CD4-positive, alpha-beta memory T cell (primary cell): ENCODE data around the gene DOCK9. TPM values are rescaled to one million over a fixed set of nuclear protein-coding genes. Genes with fewer than 3 reads are reported as not detected.
A peak's percentile ranks its signal among the peaks of the same experiment; 100 is the strongest.

Source experiments
- CTCF ChIA-PET: fragments of 350-600 bp; sonication (Branson Sonifier 250); formaldehyde crosslinking; loops from one replicate; lab custom pipeline; 2021; ENCODE audit warnings: inconsistent platforms; ENCODE audit not compliant: partially characterized antibody; lab: Charles Lee
- POLR2A ChIA-PET: fragments of 350-600 bp; sonication (Branson Sonifier 250); formaldehyde crosslinking; loops from one replicate; lab custom pipeline; 2021; ENCODE audit not compliant: partially characterized antibody; lab: Charles Lee
- DNase-seq, 5 donors: peaks; one replicate each; pipeline versions ENCODE4 v3.0.0 to v3.0.0-alpha.2; 2020 to 2022; ENCODE audit warnings: mixed read lengths in 1 of 5
- H3K27ac ChIP-seq: one replicate; pipeline ENCODE4 v1.7.0; 2013; ENCODE audit warnings: low read depth, low read length
- H3K27me3 ChIP-seq: 2 replicates; pipeline ENCODE4 v1.7.0; 2013; ENCODE audit warnings: mild to moderate bottlenecking, low read length, moderate library complexity; ENCODE audit not compliant: insufficient read depth
- H3K36me3 ChIP-seq: 2 replicates; pipeline ENCODE4 v1.7.0; 2013; ENCODE audit warnings: mild to moderate bottlenecking, low read length, moderate library complexity; ENCODE audit not compliant: insufficient read depth
- H3K4me1 ChIP-seq: 2 replicates; pipeline ENCODE4 v1.7.0; 2013; ENCODE audit warnings: mild to moderate bottlenecking, low read length, moderate library complexity; ENCODE audit not compliant: insufficient read depth
- H3K4me3 ChIP-seq, 2 donors: one replicate each; pipeline ENCODE4 v1.7.0; 2013; ENCODE audit warnings: low read length in 2 of 2, mild to moderate bottlenecking in 1 of 2
- H3K9me3 ChIP-seq, 2 donors: one replicate each; pipeline ENCODE4 v1.7.0; 2013; ENCODE audit warnings: low read length in 2 of 2, control low read depth in 1 of 2; ENCODE audit not compliant: control insufficient read depth in 1 of 2
- H3K27ac Mint-ChIP-seq, 7 donors: one replicate each; pipeline ENCODE4 v1.8.0; 2020 to 2021; ENCODE audit warnings: mixed read lengths in 7 of 7, mild to moderate bottlenecking in 6 of 7, inconsistent platforms in 3 of 7, moderate library complexity in 3 of 7
- H3K27me3 Mint-ChIP-seq, 2 donors: one replicate each; pipeline ENCODE4 v1.8.0; 2020 to 2021; ENCODE audit warnings: mixed read lengths in 2 of 2
- H3K36me3 Mint-ChIP-seq, 2 donors: one replicate each; pipeline ENCODE4 v1.8.0; 2020 to 2021; ENCODE audit warnings: mixed read lengths in 2 of 2, inconsistent platforms in 1 of 2, mild to moderate bottlenecking in 1 of 2
- H3K4me1 Mint-ChIP-seq, 4 donors: one replicate each; pipeline ENCODE4 v1.8.0; 2020 to 2021; ENCODE audit warnings: mixed read lengths in 4 of 4, mild to moderate bottlenecking in 1 of 4
- H3K4me3 Mint-ChIP-seq, 8 donors: one replicate each; pipeline ENCODE4 v1.8.0; 2020 to 2021; ENCODE audit warnings: mixed read lengths in 8 of 8, mild to moderate bottlenecking in 7 of 8, moderate library complexity in 6 of 8, inconsistent platforms in 3 of 8
- H3K9me3 Mint-ChIP-seq, 8 donors: one replicate each; pipeline ENCODE4 v1.8.0; 2020 to 2021; ENCODE audit warnings: mixed read lengths in 8 of 8, mild to moderate bottlenecking in 5 of 8, inconsistent platforms in 3 of 8, moderate library complexity in 1 of 8
- intact Hi-C: fragments of 100-400 bp; cut with micrococcal nuclease; formaldehyde crosslinking; loops from one replicate; pipeline ENCODE4 v1.15.1; 2023
- polyA plus RNA-seq, 2 donors: library from polyadenylated mRNA; unstranded; fragments of 300-500 nt; fragmentation: Illumina TruSeq; gene quantifications; one replicate each; pipeline ENCODE4 v1.2.3, GENCODE V29; 2021
- total RNA-seq, 2 experiments: library from RNA; stranded (reverse); gene quantifications; one replicate each; pipeline ENCODE4 v1.2.3, GENCODE V29; 2021

DOCK9 gene
- total and polyA plus RNA-seq, 4 experiments from 2014 or later: 6.3 to 197 (median 119) TPM

GRCh38 chr13:98960606-98961502 is 17.0 kb downstream of the DOCK9 start:
- POLR2A ChIA-PET: no interaction called here
- no peak overlapping the region for H3K4me3 ChIP-seq
- peak overlapping the region in 3 of 7 donors; percentile 50 to 74 (median 64) for H3K27ac Mint-ChIP-seq

GRCh38 chr13:98959786-98960605 is 17.9 kb downstream of the DOCK9 start:
- intact Hi-C loops: no loop called here
- H3K4me3 ChIP-seq: no peak overlapping the region

More at GRCh38 chr13:98960606-98961502, 17.0 kb downstream of the DOCK9 start:
- Histone ChIP-seq H3K27ac (no peak overlapping the region), H3K36me3 (no peaks in the 10 kb centered on the region), H3K9me3 (no peaks in the 10 kb centered on the region), H3K4me1 (no peaks in the 10 kb centered on the region), H3K27me3 (no peaks in the 10 kb centered on the region)
- H3K4me3 Mint-ChIP-seq: no peak overlapping the region
- H3K9me3 Mint-ChIP-seq: peaks cover 0 to 2% (median 0%) of the 10 kb centered on the region in 8 donors
- peaks cover 12 to 36% (median 19%) of the 10 kb centered on the region in 4 donors for H3K4me1 Mint-ChIP-seq
- DNase-seq: no peak
- no peaks in the 10 kb centered on the region for H3K27me3 Mint-ChIP-seq
- CTCF ChIA-PET: no interaction called here
- intact Hi-C loops: no loop called here
- peaks cover 4 to 8% of the 10 kb centered on the region in 2 donors for H3K36me3 Mint-ChIP-seq

GRCh38 chr13:98959291-98959690 is 18.6 kb downstream of the DOCK9 start:
- ChIA-PET POLR2A (no interaction called here), CTCF (interaction anchor here (0.6 kb wide), 1 partner anchor 20 kb away, joined by 3 read pairs; no protein-coding TSS in a partner anchor)
- intact Hi-C loops: no loop called here
- H3K4me3 ChIP-seq: no peak overlapping the region
- no peaks in the 10 kb centered on the region for H3K9me3 ChIP-seq
- no peak for DNase-seq
- H3K36me3 Mint-ChIP-seq: peaks cover 8% of the 10 kb centered on the region in 2 donors
- no peak overlapping the region for H3K27ac ChIP-seq
- no peaks in the 10 kb centered on the region for H3K27me3 ChIP-seq
- peaks cover 11 to 31% (median 17%) of the 10 kb centered on the region in 4 donors for H3K4me1 Mint-ChIP-seq
- H3K4me1 ChIP-seq: no peaks in the 10 kb centered on the region
- no peaks in the 10 kb centered on the region for H3K36me3 ChIP-seq
- H3K27me3 Mint-ChIP-seq: no peaks in the 10 kb centered on the region
- peaks cover 0 to 2% (median 0%) of the 10 kb centered on the region in 8 donors for H3K9me3 Mint-ChIP-seq
- H3K27ac Mint-ChIP-seq: peak overlapping the region in 4 of 7 donors; percentile 7 to 73 (median 34)
- H3K4me3 Mint-ChIP-seq: no peak overlapping the region

More at GRCh38 chr13:98959786-98960605, 17.9 kb downstream of the DOCK9 start:
- Mint-ChIP-seq H3K4me1 (peaks cover 11 to 35% (median 19%) of the 10 kb centered on the region in 4 donors), H3K27ac (no peak overlapping the region), H3K27me3 (no peaks in the 10 kb centered on the region), H3K36me3 (peaks cover 4 to 8% of the 10 kb centered on the region in 2 donors), H3K9me3 (peaks cover 0 to 2% (median 0%) of the 10 kb centered on the region in 8 donors), H3K4me3 (no peak overlapping the region)
- ChIA-PET CTCF (interaction anchor here (0.6 kb wide), 1 partner anchor 19 kb away, joined by 3 read pairs; no protein-coding TSS in a partner anchor), POLR2A (no interaction called here)
- no peak overlapping the region for H3K27ac ChIP-seq
- no peaks in the 10 kb centered on the region for H3K27me3 ChIP-seq
- H3K9me3 ChIP-seq: no peaks in the 10 kb centered on the region
- no peaks in the 10 kb centered on the region for H3K36me3 ChIP-seq
- DNase-seq: no peak
- no peaks in the 10 kb centered on the region for H3K4me1 ChIP-seq

- Histone ChIP-seq H3K4me1 (no peaks in the 10 kb centered on the region), H3K27ac (no peak overlapping the region), H3K4me3 (no peak overlapping the region), H3K9me3 (no peaks in the 10 kb centered on the region), H3K36me3 (no peaks in the 10 kb centered on the region), H3K27me3 (no peaks in the 10 kb centered on the region)
- DNase-seq: no peak
- Mint-ChIP-seq H3K4me3 (no peak overlapping the region), H3K4me1 (peaks cover 9 to 39% (median 14%) of the 10 kb centered on the region in 4 donors), H3K27ac (peak overlapping the region in 1 of 7 donors; percentile 7), H3K9me3 (no peaks in the 10 kb centered on the region), H3K36me3 (peaks cover 12 to 16% of the 10 kb centered on the region in 2 donors), H3K27me3 (no peaks in the 10 kb centered on the region)
- CTCF ChIA-PET: no interaction called here
- intact Hi-C loops: no loop called here
- POLR2A ChIA-PET: no interaction called here
Measured at GRCh38 chr13:98958443-98958794, 19.4 kb downstream of the DOCK9 start.

GRCh38 chr13:98957731-98958442 is 20.0 kb downstream of the DOCK9 start:
- H3K4me1 Mint-ChIP-seq: peaks cover 9 to 39% (median 15%) of the 10 kb centered on the region in 4 donors
- no peaks in the 10 kb centered on the region for H3K27me3 Mint-ChIP-seq
- Histone ChIP-seq H3K4me3 (no peak overlapping the region), H3K9me3 (no peaks in the 10 kb centered on the region), H3K27me3 (no peaks in the 10 kb centered on the region), H3K4me1 (no peaks in the 10 kb centered on the region), H3K36me3 (no peaks in the 10 kb centered on the region), H3K27ac (no peak overlapping the region)
- H3K27ac Mint-ChIP-seq: peak overlapping the region in 1 of 7 donors; percentile 7
- POLR2A ChIA-PET: interaction anchor here (0.7 kb wide), 1 partner anchor 34 kb away, joined by 3 read pairs; no protein-coding TSS in a partner anchor
- CTCF ChIA-PET: interaction anchor here (1.3 kb wide), 1 partner anchor 76 kb away, joined by 3 read pairs; no protein-coding TSS in a partner anchor
- no peak for DNase-seq
- peaks cover 15 to 19% of the 10 kb centered on the region in 2 donors for H3K36me3 Mint-ChIP-seq
- intact Hi-C loops: no loop called here
- H3K4me3 Mint-ChIP-seq: no peak overlapping the region
- no peaks in the 10 kb centered on the region for H3K9me3 Mint-ChIP-seq

- intact Hi-C loops: no loop called here
- Mint-ChIP-seq H3K4me3 (no peak overlapping the region), H3K4me1 (peaks cover 14 to 33% (median 19%) of the 10 kb centered on the region in 4 donors), H3K27me3 (no peaks in the 10 kb centered on the region), H3K27ac (no peak overlapping the region), H3K36me3 (peaks cover 26 to 31% of the 10 kb centered on the region in 2 donors), H3K9me3 (no peaks in the 10 kb centered on the region)
- Histone ChIP-seq H3K27me3 (no peaks in the 10 kb centered on the region), H3K27ac (no peak overlapping the region), H3K4me1 (no peaks in the 10 kb centered on the region), H3K9me3 (no peaks in the 10 kb centered on the region), H3K4me3 (no peak overlapping the region), H3K36me3 (no peaks in the 10 kb centered on the region)
- ChIA-PET POLR2A (no interaction called here), CTCF (interaction anchor here (1.3 kb wide), 1 partner anchor 11 kb away, joined by 3 read pairs; no protein-coding TSS in a partner anchor)
- no peak for DNase-seq
Measured at GRCh38 chr13:98955336-98955735, 22.5 kb downstream of the DOCK9 start.
